IMR-90 (cell line): ENCODE measurements around the gene TREH. TPM values are rescaled to one million over a fixed set of nuclear protein-coding genes. Genes with fewer than 3 reads are reported as not detected.

Experiments
- MAFK ChIP-seq: IDR thresholded peaks from 2 replicates; pipeline ENCODE4 v1.6.1; 2012; ENCODE audit warnings: low read depth, low read length, improper control_type of control experiment
- MAZ ChIP-seq: IDR thresholded peaks from 2 replicates; pipeline ENCODE4 v1.6.1; 2012; ENCODE audit warnings: low read depth, mild to moderate bottlenecking, low read length, improper control_type of control experiment, moderate library complexity, borderline replicate concordance
- polyA plus RNA-seq, 3 experiments: library from polyadenylated mRNA; depleted of rRNA; stranded (reverse); fragments of >200 nt; gene quantifications; 2 replicates each; pipeline ENCODE4 v1.2.3, GENCODE V29; 2012; ENCODE audit warnings: low replicate concordance in 1 of 3
- total RNA-seq: library from RNA; depleted of rRNA; stranded (reverse); fragments of >200 nt; gene quantifications from 2 replicates; pipeline ENCODE4 v1.2.3, GENCODE V29; 2012
- TF ChIP-seq, protein P1 (sequence below): fragments of 150-350 bp; IDR thresholded peaks from 2 replicates; pipeline ENCODE4 v1.6.1; 2016; ENCODE audit warnings: low read depth, mild to moderate bottlenecking, low read length, moderate library complexity, borderline replicate concordance

Gene TREH
- total and polyA plus RNA-seq, 2 of the 4 experiments (the other 2 are of a cell fraction): not detected

- TF ChIP-seq, protein P1, sequence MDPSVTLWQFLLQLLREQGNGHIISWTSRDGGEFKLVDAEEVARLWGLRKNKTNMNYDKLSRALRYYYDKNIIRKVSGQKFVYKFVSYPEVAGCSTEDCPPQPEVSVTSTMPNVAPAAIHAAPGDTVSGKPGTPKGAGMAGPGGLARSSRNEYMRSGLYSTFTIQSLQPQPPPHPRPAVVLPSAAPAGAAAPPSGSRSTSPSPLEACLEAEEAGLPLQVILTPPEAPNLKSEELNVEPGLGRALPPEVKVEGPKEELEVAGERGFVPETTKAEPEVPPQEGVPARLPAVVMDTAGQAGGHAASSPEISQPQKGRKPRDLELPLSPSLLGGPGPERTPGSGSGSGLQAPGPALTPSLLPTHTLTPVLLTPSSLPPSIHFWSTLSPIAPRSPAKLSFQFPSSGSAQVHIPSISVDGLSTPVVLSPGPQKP: no peak
- peak; percentile 72; the same call in 1 of the 2 replicates for TF ChIP-seq MAZ
- TF ChIP-seq MAFK: no peak
These were observed 70.9 kb downstream of the TREH start (continued) for GRCh38 chr11:118608360-118609227.
